Tibial nerve (tissue), 3 donors: Measurements from ENCODE around the gene SHC4.

Experiments used
- POLR2A ChIP-seq, 2 donors: fragments of 450-650 bp; IDR thresholded peaks; one replicate each; pipeline ENCODE4 v1.6.1; 2017; ENCODE audit warnings: antibody characterized with exemption in 2 of 2, mild to moderate bottlenecking in 2 of 2, moderate library complexity in 2 of 2
- TF ChIP-seq, protein P1 (sequence below), 5 experiments: fragments of 200-600 bp in 3 of 5; fragments of 450-650 bp in 2 of 5; sonication (generic) in 3 of 5; IDR thresholded peaks; one replicate each; pipeline ENCODE4 v1.5.1; 2016 to 2019; ENCODE audit warnings: antibody characterized with exemption in 5 of 5, mild to moderate bottlenecking in 3 of 5, moderate library complexity in 2 of 5

- TF ChIP-seq, protein P1, sequence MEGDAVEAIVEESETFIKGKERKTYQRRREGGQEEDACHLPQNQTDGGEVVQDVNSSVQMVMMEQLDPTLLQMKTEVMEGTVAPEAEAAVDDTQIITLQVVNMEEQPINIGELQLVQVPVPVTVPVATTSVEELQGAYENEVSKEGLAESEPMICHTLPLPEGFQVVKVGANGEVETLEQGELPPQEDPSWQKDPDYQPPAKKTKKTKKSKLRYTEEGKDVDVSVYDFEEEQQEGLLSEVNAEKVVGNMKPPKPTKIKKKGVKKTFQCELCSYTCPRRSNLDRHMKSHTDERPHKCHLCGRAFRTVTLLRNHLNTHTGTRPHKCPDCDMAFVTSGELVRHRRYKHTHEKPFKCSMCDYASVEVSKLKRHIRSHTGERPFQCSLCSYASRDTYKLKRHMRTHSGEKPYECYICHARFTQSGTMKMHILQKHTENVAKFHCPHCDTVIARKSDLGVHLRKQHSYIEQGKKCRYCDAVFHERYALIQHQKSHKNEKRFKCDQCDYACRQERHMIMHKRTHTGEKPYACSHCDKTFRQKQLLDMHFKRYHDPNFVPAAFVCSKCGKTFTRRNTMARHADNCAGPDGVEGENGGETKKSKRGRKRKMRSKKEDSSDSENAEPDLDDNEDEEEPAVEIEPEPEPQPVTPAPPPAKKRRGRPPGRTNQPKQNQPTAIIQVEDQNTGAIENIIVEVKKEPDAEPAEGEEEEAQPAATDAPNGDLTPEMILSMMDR (IDR thresholded peaks at IDR 0.05), result no peak
- no peak for TF ChIP-seq POLR2A (IDR thresholded peaks at IDR 0.05)
Measured at GRCh38 chr15:48785195-48785594, 178.5 kb downstream of the SHC4 start.
